K562 (cell line): Measurements from ENCODE around the gene TAC3. TPM values are rescaled to one million over a fixed set of nuclear protein-coding genes. Genes with fewer than 3 reads are reported as not detected.
A peak's percentile ranks its signal among the peaks of the same experiment; 100 is the strongest.

Experiments used
- CBFA2T2 ChIP-seq: fragments of 450-650 bp; conservative IDR thresholded peaks from 2 replicates; pipeline ENCODE4 v1.6.1; 2017; ENCODE audit warnings: mild to moderate bottlenecking
- CBX2 ChIP-seq: fragments of 200-600 bp; sonication (generic); IDR thresholded peaks from one replicate; pipeline ENCODE4 v1.6.1; 2012; ENCODE audit warnings: mild to moderate bottlenecking, low read length, inconsistent platforms; ENCODE audit not compliant: insufficient read depth, poor library complexity, severe bottlenecking
- COPS2 ChIP-seq: fragments of 450-650 bp; conservative IDR thresholded peaks from 2 replicates; pipeline ENCODE4 v1.6.1; 2016; ENCODE audit warnings: mild to moderate bottlenecking, moderate library complexity
- DPF2 ChIP-seq: fragments of 450-650 bp; IDR thresholded peaks from 2 replicates; pipeline ENCODE4 v1.6.1; 2016
- HEY1 ChIP-seq: fragments of 250-450 bp; sonication (Bioruptor Pico); IDR thresholded peaks from 2 replicates; pipeline ENCODE4 v1.5.0; 2020; ENCODE audit warnings: mild to moderate bottlenecking, moderate library complexity, borderline replicate concordance
- JUND ChIP-seq, 2 experiments: IDR thresholded peaks; 2 replicates in 1 of 2; 3 replicates in 1 of 2; pipeline ENCODE4 v1.6.1; 2011; ENCODE audit warnings: borderline replicate concordance in 2 of 2, low read depth in 2 of 2, low read length in 2 of 2, improper control_type of control experiment in 1 of 2, missing biosample characterization in 1 of 2, missing genetic modification characterization in 1 of 2, missing genetic modification reagents in 1 of 2
- L3MBTL2 ChIP-seq: fragments of 450-650 bp; IDR thresholded peaks from 2 replicates; pipeline ENCODE4 v1.6.1; 2016; ENCODE audit warnings: mild to moderate bottlenecking, moderate library complexity
- PCBP2 ChIP-seq: fragments of 200-400 bp; formaldehyde crosslinking; IDR thresholded peaks from 2 replicates; pipeline ENCODE4 v1.6.1; 2018; ENCODE audit warnings: low read length, low read depth, mild to moderate bottlenecking, moderate library complexity; ENCODE audit not compliant: poor library complexity, severe bottlenecking
- POLR2H ChIP-seq: IDR thresholded peaks from 2 replicates; pipeline ENCODE4 v1.6.1; 2016; ENCODE audit warnings: missing genetic modification characterization, low read depth, mild to moderate bottlenecking, control low read depth, missing compliant biosample characterization, moderate library complexity
- TBL1XR1 ChIP-seq, 2 experiments: IDR thresholded peaks; 2 replicates each; pipeline ENCODE4 v1.6.1; 2012; ENCODE audit warnings: improper control_type of control experiment in 2 of 2, low read length in 2 of 2, mild to moderate bottlenecking in 1 of 2
- TEAD1 ChIP-seq, 2 experiments: fragments of 450-650 bp in 1 of 2; sonication (generic) in 1 of 2; formaldehyde crosslinking; IDR thresholded peaks; 2 replicates each; pipeline versions ENCODE4 v1.4.0 to v1.8.0; 2020 to 2022; ENCODE audit warnings: mild to moderate bottlenecking in 2 of 2, missing genetic modification reagents in 1 of 2
- WHSC1 ChIP-seq: IDR thresholded peaks from one replicate; pipeline ENCODE4 v1.6.1; 2012; ENCODE audit warnings: low read length, control low read depth, inconsistent platforms
- ZNF41 ChIP-seq: fragments of 250-450 bp; sonication (Bioruptor Pico); conservative IDR thresholded peaks from 2 replicates; pipeline ENCODE4 v1.4.0; 2020; ENCODE audit warnings: mild to moderate bottlenecking
- ZNF57 ChIP-seq: fragments of 450-650 bp; formaldehyde crosslinking; IDR thresholded peaks from 2 replicates; pipeline ENCODE4 v1.4.0; 2020; ENCODE audit warnings: mild to moderate bottlenecking, moderate library complexity
- ZNF79 ChIP-seq: fragments of 250-450 bp; sonication (Bioruptor Pico); IDR thresholded peaks from 2 replicates; pipeline ENCODE4 v1.4.0; 2020; ENCODE audit warnings: low read depth, mild to moderate bottlenecking, moderate library complexity
- polyA plus RNA-seq, 8 experiments: library from polyadenylated mRNA; depleted of rRNA in 4 of 8; stranded (reverse) in 5 of 8; unstranded in 3 of 8; fragments of >200 nt; fragmentation: Nextera tagmentation in 2 of 8; fragmentation: Illumina TruSeq in 1 of 8; extraction: Ambion mirVana in 2 of 8; extraction: Trizol in 1 of 8; gene quantifications; 2 replicates each; pipeline versions ENCODE4 v1.2.1 to v1.2.3, GENCODE V29; 2011 to 2014; ENCODE audit warnings: inconsistent platforms in 1 of 8, missing spikeins in 1 of 8
- total RNA-seq, 7 experiments: library from RNA; depleted of rRNA in 6 of 7; stranded (reverse); fragments of >200 nt in 6 of 7; fragmentation: Illumina TruSeq in 2 of 7; extraction: Trizol in 2 of 7; gene quantifications; 2 replicates each; pipeline versions ENCODE4 v1.2.1 to v1.2.3, GENCODE V29; 2011 to 2021; ENCODE audit warnings: low replicate concordance in 1 of 7
- TF ChIP-seq, protein P1 (sequence below), 2 experiments: IDR thresholded peaks; 2 replicates each; pipeline ENCODE4 v1.6.1; 2012; ENCODE audit warnings: improper control_type of control experiment in 2 of 2, low read depth in 2 of 2, low read length in 2 of 2, borderline replicate concordance in 1 of 2
- TF ChIP-seq, protein P2 (sequence below): fragments of 450-650 bp; formaldehyde crosslinking; IDR thresholded peaks from 2 replicates; pipeline ENCODE4 v1.4.0; 2020; ENCODE audit warnings: mild to moderate bottlenecking, mixed read lengths
- TF ChIP-seq, protein P3 (sequence below): fragments of 250-450 bp; sonication (Bioruptor Pico); IDR thresholded peaks from 2 replicates; pipeline ENCODE4 v1.4.0; 2020
- TF ChIP-seq, protein P4 (sequence below): sonication (generic); formaldehyde crosslinking; IDR thresholded peaks from 2 replicates; pipeline ENCODE4 v1.8.1; 2023; ENCODE audit warnings: mild to moderate bottlenecking, missing genetic modification reagents, moderate library complexity

The TAC3 gene
- total and polyA plus RNA-seq, 9 of the 15 experiments (the other 6 are each of a cell fraction or from before 2014, with no cell fraction given), result 0.29 to 2.8 (median 1.4) TPM

DNA sequence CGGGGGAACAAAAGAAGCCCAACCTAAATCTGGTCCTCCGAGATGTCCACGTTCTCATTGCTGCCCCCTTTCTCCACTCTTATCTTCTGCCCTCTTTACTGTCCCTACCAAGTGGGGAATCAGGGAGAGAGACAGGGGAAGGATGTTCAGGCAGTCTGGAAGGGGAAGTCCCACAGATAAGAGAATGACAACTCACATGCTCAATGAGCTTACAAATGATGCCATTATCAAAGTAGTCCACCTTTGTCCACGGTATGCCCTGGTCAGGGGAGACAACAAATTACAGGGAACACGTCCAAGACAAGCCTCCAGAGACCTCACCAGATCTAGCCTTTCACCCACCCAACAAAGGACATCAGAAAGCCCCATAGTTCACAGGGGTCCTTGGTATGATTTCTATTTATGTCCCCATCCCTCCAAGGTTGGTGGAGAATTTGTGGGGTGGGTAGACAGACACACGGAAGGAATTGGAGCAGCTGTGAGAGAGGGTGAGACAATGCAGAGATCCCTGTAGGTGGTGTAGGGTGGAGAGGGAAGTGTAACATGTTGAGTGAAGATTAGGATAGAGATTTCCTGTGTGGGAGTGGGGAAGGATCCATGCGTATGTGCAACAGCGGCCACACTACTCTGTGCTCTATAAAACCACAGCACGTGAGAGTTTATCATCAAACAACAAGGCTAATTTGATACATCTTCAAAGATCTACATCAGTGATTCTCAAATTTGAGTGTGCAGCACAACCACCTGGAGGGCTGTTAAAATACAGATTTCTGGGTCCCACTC is 22.9 kb upstream of the TAC3 start (continued):
- TF ChIP-seq TEAD1 (CRISPR knock-in tag; IDR thresholded peaks at IDR 0.05) (peak in 1 of 2 experiments; percentile 65; a peak in 1 of 4 replicates), COPS2 (no peak), JUND (IDR thresholded peaks at IDR 0.05; ENCODE audit: borderline replicate concordance, low read depth, low read length) (0 out of 2 replicates have a peak, but pooled peaks have one; percentile 10), JUND (tag; IDR thresholded peaks at IDR 0.05; ENCODE audit: borderline replicate concordance, low read depth, low read length) (no peak), CBX2 (no peak), CBFA2T2 (peak; percentile 93), ZNF41 (CRISPR knock-in tag) (no peak), ZNF79 (CRISPR knock-in tag) (no peak), PCBP2 (no peak), DPF2 (peak; percentile 85), TBL1XR1 (IDR thresholded peaks at IDR 0.05; ENCODE audit: low read length in 2 of 2) (no peak), ZNF57 (CRISPR knock-in tag) (no peak), POLR2H (tag) (no peak), L3MBTL2 (no peak), WHSC1 (no peak), HEY1 (CRISPR knock-in tag) (no peak)
- TF ChIP-seq, protein P1, sequence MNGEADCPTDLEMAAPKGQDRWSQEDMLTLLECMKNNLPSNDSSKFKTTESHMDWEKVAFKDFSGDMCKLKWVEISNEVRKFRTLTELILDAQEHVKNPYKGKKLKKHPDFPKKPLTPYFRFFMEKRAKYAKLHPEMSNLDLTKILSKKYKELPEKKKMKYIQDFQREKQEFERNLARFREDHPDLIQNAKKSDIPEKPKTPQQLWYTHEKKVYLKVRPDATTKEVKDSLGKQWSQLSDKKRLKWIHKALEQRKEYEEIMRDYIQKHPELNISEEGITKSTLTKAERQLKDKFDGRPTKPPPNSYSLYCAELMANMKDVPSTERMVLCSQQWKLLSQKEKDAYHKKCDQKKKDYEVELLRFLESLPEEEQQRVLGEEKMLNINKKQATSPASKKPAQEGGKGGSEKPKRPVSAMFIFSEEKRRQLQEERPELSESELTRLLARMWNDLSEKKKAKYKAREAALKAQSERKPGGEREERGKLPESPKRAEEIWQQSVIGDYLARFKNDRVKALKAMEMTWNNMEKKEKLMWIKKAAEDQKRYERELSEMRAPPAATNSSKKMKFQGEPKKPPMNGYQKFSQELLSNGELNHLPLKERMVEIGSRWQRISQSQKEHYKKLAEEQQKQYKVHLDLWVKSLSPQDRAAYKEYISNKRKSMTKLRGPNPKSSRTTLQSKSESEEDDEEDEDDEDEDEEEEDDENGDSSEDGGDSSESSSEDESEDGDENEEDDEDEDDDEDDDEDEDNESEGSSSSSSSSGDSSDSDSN (IDR thresholded peaks at IDR 0.05; ENCODE audit: borderline replicate concordance in 1 of 2, low read depth in 2 of 2, low read length in 2 of 2), result 0 out of 4 replicates have a peak, but pooled peaks of 1 of the 2 experiments have one; percentile 21
- TF ChIP-seq, protein P2, sequence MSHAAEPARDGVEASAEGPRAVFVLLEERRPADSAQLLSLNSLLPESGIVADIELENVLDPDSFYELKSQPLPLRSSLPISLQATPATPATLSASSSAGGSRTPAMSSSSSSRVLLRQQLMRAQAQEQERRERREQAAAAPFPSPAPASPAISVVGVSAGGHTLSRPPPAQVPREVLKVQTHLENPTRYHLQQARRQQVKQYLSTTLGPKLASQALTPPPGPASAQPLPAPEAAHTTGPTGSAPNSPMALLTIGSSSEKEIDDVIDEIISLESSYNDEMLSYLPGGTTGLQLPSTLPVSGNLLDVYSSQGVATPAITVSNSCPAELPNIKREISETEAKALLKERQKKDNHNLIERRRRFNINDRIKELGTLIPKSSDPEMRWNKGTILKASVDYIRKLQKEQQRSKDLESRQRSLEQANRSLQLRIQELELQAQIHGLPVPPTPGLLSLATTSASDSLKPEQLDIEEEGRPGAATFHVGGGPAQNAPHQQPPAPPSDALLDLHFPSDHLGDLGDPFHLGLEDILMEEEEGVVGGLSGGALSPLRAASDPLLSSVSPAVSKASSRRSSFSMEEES (CRISPR knock-in tag), result no peak
- TF ChIP-seq, protein P3, sequence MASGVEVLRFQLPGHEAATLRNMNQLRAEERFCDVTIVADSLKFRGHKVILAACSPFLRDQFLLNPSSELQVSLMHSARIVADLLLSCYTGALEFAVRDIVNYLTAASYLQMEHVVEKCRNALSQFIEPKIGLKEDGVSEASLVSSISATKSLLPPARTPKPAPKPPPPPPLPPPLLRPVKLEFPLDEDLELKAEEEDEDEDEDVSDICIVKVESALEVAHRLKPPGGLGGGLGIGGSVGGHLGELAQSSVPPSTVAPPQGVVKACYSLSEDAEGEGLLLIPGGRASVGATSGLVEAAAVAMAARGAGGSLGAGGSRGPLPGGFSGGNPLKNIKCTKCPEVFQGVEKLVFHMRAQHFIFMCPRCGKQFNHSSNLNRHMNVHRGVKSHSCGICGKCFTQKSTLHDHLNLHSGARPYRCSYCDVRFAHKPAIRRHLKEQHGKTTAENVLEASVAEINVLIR, result no peak
- TF ChIP-seq, protein P4, sequence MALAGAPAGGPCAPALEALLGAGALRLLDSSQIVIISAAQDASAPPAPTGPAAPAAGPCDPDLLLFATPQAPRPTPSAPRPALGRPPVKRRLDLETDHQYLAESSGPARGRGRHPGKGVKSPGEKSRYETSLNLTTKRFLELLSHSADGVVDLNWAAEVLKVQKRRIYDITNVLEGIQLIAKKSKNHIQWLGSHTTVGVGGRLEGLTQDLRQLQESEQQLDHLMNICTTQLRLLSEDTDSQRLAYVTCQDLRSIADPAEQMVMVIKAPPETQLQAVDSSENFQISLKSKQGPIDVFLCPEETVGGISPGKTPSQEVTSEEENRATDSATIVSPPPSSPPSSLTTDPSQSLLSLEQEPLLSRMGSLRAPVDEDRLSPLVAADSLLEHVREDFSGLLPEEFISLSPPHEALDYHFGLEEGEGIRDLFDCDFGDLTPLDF (CRISPR knock-in tag), result no peak
